Right lobe of liver (tissue), 6 donors: ENCODE results near the gene SALL3. TPM values are rescaled to one million over a fixed set of nuclear protein-coding genes. Genes with fewer than 3 reads are reported as not detected.
A peak's percentile ranks its signal among the peaks of the same experiment; 100 is the strongest.

Source experiments
- ATAC-seq, 4 donors: fragments of 200-7000 bp; cut with Tn5 transposase; one replicate each; pipeline ENCODE4 v1.9.1; 2020; ENCODE audit warnings: mild to moderate bottlenecking in 4 of 4, moderate library complexity in 4 of 4
- DNase-seq, 3 donors: peaks; one replicate each; pipeline ENCODE4 v3.0.0-alpha.2; 2020
- H3K27ac ChIP-seq, 3 donors: fragments of 200-600 bp; one replicate each; pipeline ENCODE4 v1.8.0; 2022
- H3K27me3 ChIP-seq, 2 donors: fragments of 200-600 bp; one replicate each; pipeline ENCODE4 v1.8.0; 2022
- H3K36me3 ChIP-seq, 4 donors: fragments of 200-600 bp; sonication (generic) in 1 of 4; one replicate each; pipeline versions ENCODE4 v1.5.1 to v1.8.0; 2017 to 2022; ENCODE audit warnings: control low read depth in 1 of 4
- H3K4me1 ChIP-seq, 4 donors: fragments of 200-600 bp; sonication (generic) in 1 of 4; one replicate each; pipeline versions ENCODE4 v1.5.1 to v1.8.0; 2017 to 2022; ENCODE audit warnings: control low read depth in 1 of 4
- H3K4me3 ChIP-seq, 3 donors: fragments of 200-600 bp; one replicate each; pipeline ENCODE4 v1.8.0; 2022
- H3K9me3 ChIP-seq, 4 donors: fragments of 200-600 bp; sonication (generic) in 1 of 4; one replicate each; pipeline versions ENCODE4 v1.5.1 to v1.8.0; 2017 to 2022; ENCODE audit warnings: control low read depth in 1 of 4
- POLR2A ChIP-seq: fragments of 450-650 bp; IDR thresholded peaks from one replicate; pipeline ENCODE4 v1.6.1; 2017; ENCODE audit warnings: antibody characterized with exemption, mild to moderate bottlenecking
- WGBS: methylation state at CpG from one replicate; pipeline ENCODE4 v1.1.6; 2018; ENCODE audit warnings: low coverage, low lambda C conversion rate; ENCODE audit not compliant: insufficient coverage; ENCODE audit errors: missing lambda C conversion rate; 5-methylcytosine and 5-hydroxymethylcytosine counted together
- intact Hi-C, 2 donors: fragments of 100-400 bp; cut with DNase I; formaldehyde crosslinking; loops; one replicate each; pipeline versions ENCODE4 v1.11.2 to v1.14.1; 2022
- total RNA-seq, 6 experiments: library from RNA; depleted of rRNA in 2 of 6; stranded (reverse); fragments of >200 nt in 2 of 6; fragmentation: NEBNext Ultra II Directional in 3 of 6; extraction: Animal tissue kit (Norgen Biotek cat#: 25700) in 3 of 6; gene quantifications; one replicate each; pipeline versions ENCODE4 v1.1.0 to v1.2.4, GENCODE V29; 2016 to 2023
- TF ChIP-seq, protein P1 (sequence below), 4 donors: fragments of 200-600 bp in 3 of 4; fragments of 450-650 bp in 1 of 4; IDR thresholded peaks; one replicate each; pipeline versions ENCODE4 v1.5.1 to v1.8.0; 2016 to 2022; ENCODE audit warnings: antibody characterized with exemption in 4 of 4, mild to moderate bottlenecking in 2 of 4
- donor health status: DM: no; HTN: yes; CAD: no.
- donor health status: DM: no; HTN: no; CAD: no.
- donor health status: DM: no; HTN: no; CAD: no.
- donor health status: DM: no; HTN: yes; CAD: no.
- donor health status: DM: no; HTN: yes; CAD: no.

Gene SALL3
- total RNA-seq, 6 experiments from 2014 or later: not detected

DNA sequence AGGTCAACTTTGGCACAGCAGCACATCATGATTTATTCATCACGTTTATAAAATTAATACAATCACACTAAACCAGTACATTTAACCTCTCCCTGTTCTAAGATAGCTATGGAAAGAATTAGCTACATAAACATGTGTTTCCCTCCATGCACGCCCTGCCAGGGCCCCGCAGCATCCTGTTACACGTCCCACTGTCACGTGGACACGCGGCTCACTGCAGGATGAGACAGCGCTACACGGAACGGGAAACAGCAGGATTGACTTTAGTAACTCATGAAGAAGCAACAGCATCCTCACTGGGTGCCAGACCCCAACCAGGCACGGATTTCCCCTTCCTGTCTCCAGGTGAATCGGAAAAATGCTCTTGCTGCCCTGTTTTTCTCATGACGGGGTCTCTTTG is 30.9 kb upstream of the SALL3 start:
- peak in 1 of 3 donors; percentile 14 for DNase-seq
- H3K9me3 ChIP-seq: no peaks in the 10 kb centered on the region
- no peaks in the 10 kb centered on the region for H3K27me3 ChIP-seq
- WGBS: 66% methylated on average over 12 of the region's 13 CpGs
- intact Hi-C loops: no loop called here
- TF ChIP-seq POLR2A: no peak
- TF ChIP-seq, protein P1, sequence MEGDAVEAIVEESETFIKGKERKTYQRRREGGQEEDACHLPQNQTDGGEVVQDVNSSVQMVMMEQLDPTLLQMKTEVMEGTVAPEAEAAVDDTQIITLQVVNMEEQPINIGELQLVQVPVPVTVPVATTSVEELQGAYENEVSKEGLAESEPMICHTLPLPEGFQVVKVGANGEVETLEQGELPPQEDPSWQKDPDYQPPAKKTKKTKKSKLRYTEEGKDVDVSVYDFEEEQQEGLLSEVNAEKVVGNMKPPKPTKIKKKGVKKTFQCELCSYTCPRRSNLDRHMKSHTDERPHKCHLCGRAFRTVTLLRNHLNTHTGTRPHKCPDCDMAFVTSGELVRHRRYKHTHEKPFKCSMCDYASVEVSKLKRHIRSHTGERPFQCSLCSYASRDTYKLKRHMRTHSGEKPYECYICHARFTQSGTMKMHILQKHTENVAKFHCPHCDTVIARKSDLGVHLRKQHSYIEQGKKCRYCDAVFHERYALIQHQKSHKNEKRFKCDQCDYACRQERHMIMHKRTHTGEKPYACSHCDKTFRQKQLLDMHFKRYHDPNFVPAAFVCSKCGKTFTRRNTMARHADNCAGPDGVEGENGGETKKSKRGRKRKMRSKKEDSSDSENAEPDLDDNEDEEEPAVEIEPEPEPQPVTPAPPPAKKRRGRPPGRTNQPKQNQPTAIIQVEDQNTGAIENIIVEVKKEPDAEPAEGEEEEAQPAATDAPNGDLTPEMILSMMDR (IDR thresholded peaks at IDR 0.05): no peak
- H3K4me1 ChIP-seq: no peaks in the 10 kb centered on the region
- ATAC-seq: no peak
- H3K36me3 ChIP-seq: no peaks in the 10 kb centered on the region
- no peak overlapping the region for H3K27ac ChIP-seq
- H3K4me3 ChIP-seq: no peak overlapping the region

DNA sequence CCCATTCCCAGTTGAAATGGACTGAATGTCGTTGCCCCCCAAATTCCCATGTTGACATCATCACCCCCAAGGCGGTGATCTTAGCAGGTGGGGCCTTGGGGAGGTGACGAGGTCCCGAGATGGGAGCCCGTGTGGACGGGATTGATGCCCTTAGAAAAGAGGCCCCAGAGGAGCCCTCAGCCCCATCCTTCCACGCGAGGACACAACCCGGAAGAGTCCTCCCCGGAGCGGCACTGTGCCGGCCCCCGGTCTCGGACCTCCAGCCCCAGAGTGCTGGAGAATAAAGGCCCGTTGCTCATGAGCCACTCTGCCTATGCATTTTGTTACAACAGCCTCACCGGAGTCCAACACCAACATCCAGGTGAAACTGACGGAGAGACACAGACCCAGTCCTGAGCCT is 30.4 kb upstream of the SALL3 start:
- intact Hi-C loops: no loop called here
- TF ChIP-seq, protein P1 (IDR thresholded peaks at IDR 0.05): no peak
- no peak for TF ChIP-seq POLR2A
- no peak overlapping the region for H3K27ac ChIP-seq
- DNase-seq: peak in 1 of 3 donors; percentile 19
- H3K27me3 ChIP-seq: no peaks in the 10 kb centered on the region
- no peak for ATAC-seq
- H3K36me3 ChIP-seq: no peaks in the 10 kb centered on the region
- H3K4me3 ChIP-seq: no peak overlapping the region
- no peaks in the 10 kb centered on the region for H3K4me1 ChIP-seq
- H3K9me3 ChIP-seq: no peaks in the 10 kb centered on the region
- WGBS: 78% methylated on average over 14 of the region's 17 CpGs

DNA sequence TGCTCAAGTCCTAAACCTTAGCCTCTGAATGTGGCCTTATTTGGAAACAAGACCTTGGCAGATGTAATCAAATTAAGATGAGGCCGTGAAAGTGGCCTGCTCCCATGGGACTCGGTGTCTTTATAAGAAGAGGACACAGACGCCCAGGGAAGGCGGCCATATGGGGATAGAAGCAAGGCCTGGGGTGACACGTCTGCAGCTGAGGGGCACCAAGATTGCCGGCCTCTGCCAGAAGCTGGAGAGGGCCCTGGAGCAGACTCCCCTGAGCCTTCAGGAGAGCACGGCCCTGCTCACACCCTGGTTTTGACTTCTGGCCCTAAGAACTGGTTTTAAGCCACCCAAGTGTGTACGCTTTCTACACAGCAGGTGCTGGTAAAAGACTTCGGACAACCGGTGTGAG is 29.2 kb upstream of the SALL3 start:
- DNase-seq (peak in 1 of 3 donors; percentile 20), ATAC-seq (no peak)
- Histone ChIP-seq H3K9me3 (no peaks in the 10 kb centered on the region), H3K4me3 (no peak overlapping the region), H3K4me1 (no peaks in the 10 kb centered on the region), H3K27me3 (no peaks in the 10 kb centered on the region), H3K27ac (no peak overlapping the region), H3K36me3 (no peaks in the 10 kb centered on the region)
- intact Hi-C loops: no loop called here
- TF ChIP-seq POLR2A: no peak
- TF ChIP-seq, protein P1 (IDR thresholded peaks at IDR 0.05): no peak
- 57% methylated on average over 1 of the region's 10 CpGs for WGBS

DNA sequence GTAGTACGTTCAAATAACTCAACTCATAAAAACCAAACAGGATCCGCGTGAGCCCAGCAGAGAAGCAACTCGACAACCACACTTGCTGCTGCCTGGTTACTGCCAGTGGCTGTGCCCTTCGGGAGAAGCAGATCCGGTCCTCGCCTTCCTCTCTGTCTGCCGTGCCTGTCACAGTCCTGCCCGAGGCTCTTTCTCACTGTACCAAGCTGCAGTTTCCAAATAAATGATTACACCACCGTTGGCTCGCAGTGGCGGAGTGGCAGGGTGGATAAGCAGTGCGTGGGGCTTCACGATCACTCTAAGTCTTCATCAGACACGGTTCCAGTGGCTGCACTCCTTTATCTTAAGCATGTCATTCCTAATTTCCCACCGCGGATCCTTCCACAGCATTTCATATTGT is 26.1 kb upstream of the SALL3 start:
- no peak for DNase-seq
- WGBS: 74% methylated on average over 11 of the region's 17 CpGs
- no peak for TF ChIP-seq POLR2A
- TF ChIP-seq, protein P1 (IDR thresholded peaks at IDR 0.05): no peak
- H3K27ac ChIP-seq: no peak overlapping the region
- no peaks in the 10 kb centered on the region for H3K9me3 ChIP-seq
- H3K27me3 ChIP-seq: no peaks in the 10 kb centered on the region
- no peak for ATAC-seq
- no peaks in the 10 kb centered on the region for H3K36me3 ChIP-seq
- no peaks in the 10 kb centered on the region for H3K4me1 ChIP-seq
- H3K4me3 ChIP-seq: no peak overlapping the region
- intact Hi-C loops: no loop called here

DNA sequence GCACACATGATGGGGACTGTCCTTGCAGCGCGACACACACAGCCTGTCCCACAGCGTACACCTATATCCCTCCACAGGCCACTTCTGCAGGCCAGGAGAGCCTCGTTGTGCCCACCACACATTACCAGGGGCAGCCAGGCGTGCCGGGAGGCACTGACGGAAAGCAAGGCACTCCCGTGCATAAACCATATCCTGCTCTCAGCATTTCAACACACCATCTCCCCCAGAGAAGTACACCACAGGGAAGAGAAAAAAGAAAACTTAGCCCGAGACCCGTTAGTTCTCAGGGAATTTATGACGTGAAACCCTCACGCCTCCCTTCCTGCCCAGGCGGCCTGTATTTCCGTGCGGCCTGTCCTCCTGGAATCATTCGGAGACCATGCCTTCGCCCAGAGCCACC is 24.6 kb upstream of the SALL3 start:
- no peak overlapping the region for H3K27ac ChIP-seq
- no peaks in the 10 kb centered on the region for H3K36me3 ChIP-seq
- H3K9me3 ChIP-seq: no peaks in the 10 kb centered on the region
- ATAC-seq: no peak
- no peak overlapping the region for H3K4me3 ChIP-seq
- intact Hi-C loops: no loop called here
- TF ChIP-seq, protein P1 (IDR thresholded peaks at IDR 0.05): no peak
- no peak for TF ChIP-seq POLR2A
- no peak for DNase-seq
- 61% methylated on average over 14 of the region's 17 CpGs for WGBS
- H3K4me1 ChIP-seq: no peaks in the 10 kb centered on the region
- H3K27me3 ChIP-seq: no peaks in the 10 kb centered on the region
